Mucosa of rectum (tissue), 2 donors: Measurements from ENCODE around the gene GUCA2B.

ENCODE experiments used
- H3K27ac ChIP-seq, 2 donors: one replicate each; pipeline ENCODE4 v1.7.0; 2013; ENCODE audit warnings: inconsistent platforms in 2 of 2, low read depth in 2 of 2, low read length in 2 of 2
- H3K27me3 ChIP-seq, 2 donors: one replicate each; pipeline ENCODE4 v1.7.0; 2013; ENCODE audit warnings: low read length in 2 of 2; ENCODE audit not compliant: control insufficient read depth in 2 of 2, insufficient read depth in 2 of 2
- H3K36me3 ChIP-seq, 2 donors: one replicate each; pipeline ENCODE4 v1.7.0; 2013; ENCODE audit warnings: low read length in 2 of 2; ENCODE audit not compliant: control insufficient read depth in 2 of 2, insufficient read depth in 2 of 2
- H3K4me1 ChIP-seq, 2 donors: one replicate each; pipeline ENCODE4 v1.7.0; 2013; ENCODE audit warnings: low read length in 2 of 2, mild to moderate bottlenecking in 1 of 2; ENCODE audit not compliant: control insufficient read depth in 2 of 2, insufficient read depth in 2 of 2
- H3K4me3 ChIP-seq, 2 donors: one replicate each; pipeline ENCODE4 v1.7.0; 2013; ENCODE audit warnings: low read length in 2 of 2
- H3K9ac ChIP-seq, 2 donors: one replicate each; pipeline ENCODE4 v1.7.0; 2013; ENCODE audit warnings: low read length in 2 of 2, low read depth in 1 of 2, mild to moderate bottlenecking in 1 of 2
- H3K9me3 ChIP-seq, 2 donors: one replicate each; pipeline ENCODE4 v1.7.0; 2013; ENCODE audit warnings: low read length in 2 of 2; ENCODE audit not compliant: control insufficient read depth in 2 of 2
- donor health status: healthy.
- donor health status: Normal muscosa, but diverticular disease.

Gene GUCA2B

DNA sequence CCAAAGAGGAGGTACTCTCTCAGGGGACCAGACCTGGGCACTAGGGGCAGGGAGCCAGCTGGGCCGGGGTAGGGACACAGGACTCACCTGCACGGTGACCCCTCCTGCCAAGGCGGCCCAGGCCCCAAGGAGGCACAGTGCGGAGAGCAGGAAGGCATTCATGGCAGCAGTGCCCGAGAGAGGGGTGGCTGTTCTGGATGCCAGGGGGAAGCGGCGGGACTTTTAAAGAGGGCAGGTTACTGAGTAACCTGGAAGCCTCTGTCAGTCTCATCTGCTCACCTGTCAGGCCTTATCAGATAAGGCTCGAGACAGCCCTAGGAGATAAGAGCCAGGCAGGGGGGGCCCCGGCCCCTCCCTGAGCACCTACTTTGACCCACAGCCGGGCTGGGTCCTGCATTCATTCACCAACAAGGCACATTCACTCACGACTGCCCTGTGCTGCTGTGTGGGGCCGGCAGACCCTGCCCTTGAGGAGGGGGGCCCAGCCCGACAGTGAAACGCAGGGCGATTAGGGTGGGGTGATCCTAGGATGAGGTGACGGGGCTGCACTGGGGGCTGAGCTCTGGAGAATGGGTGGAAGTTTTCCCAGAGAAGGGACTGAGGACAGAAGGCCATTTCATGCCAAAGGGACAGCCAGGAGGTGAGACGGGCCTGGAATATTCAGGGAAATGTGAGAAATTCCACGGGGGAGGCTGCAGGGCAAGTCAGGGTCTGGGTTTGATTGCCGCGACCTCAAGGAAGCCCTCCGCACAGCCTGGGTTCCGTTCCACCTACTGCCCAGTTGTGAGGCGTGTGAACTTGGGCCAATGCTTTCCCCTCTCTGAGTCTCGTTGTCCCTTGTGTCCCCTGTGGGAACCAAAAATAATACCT is 11.6 kb downstream of the GUCA2B start, which contains the start of gene GUCA2A:
Gene GUCA2A, minus strand, starts transcription at position 195 of the 870 bp plus-strand sequence. Its CDS starts 33 bp downstream, at position 162.
- Histone ChIP-seq H3K4me3 (peak within 1 kb of the TSS; percentile 51 to 61), H3K36me3 (no peaks in the 10 kb centered on the region), H3K4me1 (peaks cover 29 to 50% of the 10 kb centered on the region in 2 donors), H3K27me3 (no peaks in the 10 kb centered on the region), H3K27ac (peak within 1 kb of the TSS; percentile 84 to 88), H3K9ac (peak within 1 kb of the TSS; percentile 52 to 76), H3K9me3 (peaks cover 0 to 2% of the 10 kb centered on the region in 2 donors)

DNA sequence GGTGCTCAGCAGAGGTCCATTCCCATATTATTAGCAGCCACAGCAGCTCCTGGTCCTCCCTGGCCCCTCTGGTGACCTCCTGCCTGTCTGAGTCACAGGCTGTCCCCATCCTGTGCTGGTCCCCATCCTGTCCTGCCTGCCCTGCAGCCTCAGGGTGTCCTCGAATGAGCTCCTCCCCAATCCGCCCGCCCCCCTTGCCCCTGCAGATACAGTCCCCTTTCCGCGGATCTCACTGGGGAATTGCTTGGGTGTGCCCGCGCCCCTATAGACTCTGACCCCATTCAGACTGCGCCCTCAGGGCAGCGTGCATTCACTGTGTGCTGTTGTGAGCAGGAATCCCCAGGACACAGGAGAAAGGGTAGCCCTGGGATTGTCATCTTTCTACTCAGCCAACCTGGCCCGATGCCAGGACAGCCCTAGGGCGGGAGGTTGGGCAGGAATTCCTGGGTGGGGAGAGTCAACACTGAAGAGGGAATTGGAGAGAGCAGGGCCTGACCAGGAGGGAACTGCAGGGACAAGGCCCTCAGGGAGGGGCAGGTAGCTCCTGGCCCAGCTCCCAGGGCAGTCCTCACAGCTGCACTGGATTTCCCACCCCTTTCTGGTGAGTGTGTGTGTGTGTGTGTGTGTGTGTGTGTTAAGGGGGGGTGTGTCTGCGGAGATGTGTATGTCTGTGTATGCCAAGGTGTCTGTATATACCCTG is 12.5 kb downstream of the GUCA2B start:
- Histone ChIP-seq H3K4me3 (peak overlapping the region; percentile 41 to 61), H3K36me3 (no peaks in the 10 kb centered on the region), H3K4me1 (peaks cover 38 to 56% of the 10 kb centered on the region in 2 donors), H3K27ac (peak overlapping the region; percentile 84 to 88), H3K9me3 (peaks cover 0 to 2% of the 10 kb centered on the region in 2 donors), H3K9ac (peak overlapping the region; percentile 47 to 68), H3K27me3 (no peaks in the 10 kb centered on the region)

DNA sequence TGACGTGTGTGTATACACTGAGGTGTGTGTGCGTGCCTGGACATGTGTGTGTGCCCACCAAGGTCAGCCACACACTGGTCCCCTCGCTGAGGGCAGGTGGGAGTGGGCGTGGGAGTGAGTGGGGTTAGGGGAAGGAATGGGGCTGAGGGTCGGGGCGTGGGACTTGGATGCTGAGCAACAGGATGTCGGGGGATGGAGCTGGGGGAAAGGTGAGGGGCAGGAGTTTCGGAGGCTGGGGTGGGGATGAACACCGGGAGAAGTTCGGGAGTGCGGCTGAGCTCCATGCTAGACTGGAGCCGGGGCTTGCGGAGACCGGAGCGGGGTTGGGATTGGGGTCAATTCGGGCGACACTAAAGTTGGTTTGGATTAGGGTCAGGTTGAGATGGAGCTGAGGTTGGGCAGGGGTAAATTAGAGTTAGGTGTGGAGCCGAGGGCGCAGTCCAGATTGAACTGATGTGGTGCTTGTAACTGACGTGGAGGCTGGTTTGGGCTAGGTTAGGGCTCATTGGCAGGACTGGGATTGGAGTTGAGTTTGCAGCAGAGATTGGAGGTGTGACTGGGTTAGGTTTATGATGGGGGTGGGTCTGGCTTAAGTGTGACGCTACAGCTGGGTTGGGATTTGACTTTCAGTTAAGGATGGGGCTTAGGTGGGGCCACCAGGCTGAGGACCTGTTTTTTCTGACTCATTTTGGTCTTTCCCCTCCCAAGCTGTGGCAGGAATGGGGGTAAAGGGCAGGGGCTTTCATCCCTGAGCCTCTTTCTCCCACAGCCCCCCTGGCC is 14.6 kb downstream of the GUCA2B start:
- H3K27ac ChIP-seq = peak overlapping the region; percentile 75 to 77
- H3K9me3 ChIP-seq = no peaks in the 10 kb centered on the region
- no peaks in the 10 kb centered on the region for H3K27me3 ChIP-seq
- peaks cover 54 to 72% of the 10 kb centered on the region in 2 donors for H3K4me1 ChIP-seq
- H3K36me3 ChIP-seq = no peaks in the 10 kb centered on the region
- H3K4me3 ChIP-seq = no peak overlapping the region
- H3K9ac ChIP-seq = no peak overlapping the region

DNA sequence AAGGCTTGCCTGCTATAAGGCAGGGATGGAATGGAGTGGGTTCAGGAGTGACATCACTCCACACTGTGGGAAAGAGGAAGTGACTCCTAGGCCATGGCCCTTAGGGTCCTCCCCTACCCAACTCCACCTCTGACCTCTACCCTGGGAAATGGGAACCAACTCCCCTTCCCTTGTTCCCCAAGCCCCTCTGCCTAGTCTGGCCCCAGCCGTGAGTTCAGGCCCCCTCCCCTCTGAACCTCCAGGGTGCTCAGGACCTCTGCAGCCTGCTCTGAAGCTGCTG is 15.1 kb downstream of the GUCA2B start:
- no peak overlapping the region for H3K4me3 ChIP-seq
- no peaks in the 10 kb centered on the region for H3K9me3 ChIP-seq
- H3K4me1 ChIP-seq = peaks cover 59 to 75% of the 10 kb centered on the region in 2 donors
- H3K27me3 ChIP-seq = no peaks in the 10 kb centered on the region
- H3K27ac ChIP-seq = peak overlapping the region; percentile 75 to 77
- peak overlapping the region in 1 of 2 donors; percentile 40 for H3K9ac ChIP-seq
- H3K36me3 ChIP-seq = no peaks in the 10 kb centered on the region

DNA sequence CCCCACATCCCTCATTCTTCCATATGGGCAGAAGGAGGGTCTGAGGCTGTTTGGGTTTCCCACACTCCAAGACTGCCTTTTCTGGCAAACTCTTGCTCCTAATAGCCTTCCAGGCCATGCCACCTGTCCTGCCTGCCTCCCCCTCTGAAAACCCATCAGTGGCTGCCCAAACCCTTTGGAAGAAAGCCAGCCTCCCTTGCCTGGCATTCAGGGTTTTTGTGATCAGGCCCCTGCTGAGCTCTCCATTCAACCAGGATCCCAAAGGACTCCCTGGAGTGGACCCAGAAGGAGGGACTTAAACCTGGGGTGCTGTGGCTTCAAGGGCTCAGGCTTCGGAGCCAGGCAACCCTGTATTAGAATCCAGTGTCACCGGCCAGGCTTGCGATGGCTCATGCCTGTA is 15.6 kb downstream of the GUCA2B start:
- Histone ChIP-seq H3K27me3 (no peaks in the 10 kb centered on the region), H3K4me3 (no peak overlapping the region), H3K4me1 (peaks cover 62 to 77% of the 10 kb centered on the region in 2 donors), H3K9ac (peak overlapping the region in 1 of 2 donors; percentile 40), H3K27ac (peak overlapping the region; percentile 75 to 77), H3K9me3 (no peaks in the 10 kb centered on the region), H3K36me3 (no peaks in the 10 kb centered on the region)

DNA sequence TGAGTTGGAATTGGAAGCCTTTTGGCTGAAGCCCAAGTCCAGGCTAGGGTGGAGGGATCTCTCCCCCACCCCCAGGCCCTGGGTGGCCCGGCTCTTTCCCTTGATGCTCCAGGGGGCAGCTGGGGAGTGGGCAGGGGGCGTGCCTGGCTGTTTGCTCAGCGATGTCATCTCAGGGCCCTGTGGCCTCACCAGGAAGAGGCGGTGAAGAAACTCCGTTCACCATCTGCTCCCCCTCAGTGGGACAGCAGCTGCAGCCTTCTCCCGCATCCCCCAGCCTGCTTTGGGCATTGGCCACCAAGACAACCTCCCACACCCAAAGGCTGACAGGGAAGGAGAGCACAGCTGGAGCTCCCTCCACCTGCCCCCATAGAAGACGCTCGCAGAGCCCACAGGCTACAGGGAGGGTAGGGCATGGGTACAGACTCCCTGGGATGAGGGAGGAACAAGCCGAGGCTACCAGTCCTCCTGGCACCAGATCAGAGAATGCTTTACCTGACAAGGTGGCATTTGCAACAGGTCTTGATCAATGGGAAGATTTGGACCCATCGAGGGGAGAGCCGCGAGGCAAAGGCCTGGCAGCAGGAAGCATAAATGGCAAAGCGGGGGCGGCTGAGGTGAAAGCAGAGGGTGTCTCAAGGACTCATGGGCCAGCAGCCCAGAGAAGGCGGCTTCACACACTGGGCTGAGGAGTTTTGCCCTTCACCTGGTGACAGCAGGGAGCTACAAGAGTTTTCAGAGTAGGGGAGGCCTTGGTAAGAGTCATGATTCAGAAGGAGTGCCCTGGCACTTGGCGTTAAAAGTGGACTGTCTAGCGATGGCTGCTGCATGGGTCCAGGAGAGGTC is 17.8 kb downstream of the GUCA2B start:
- no peaks in the 10 kb centered on the region for H3K9me3 ChIP-seq
- peak overlapping the region; percentile 75 to 88 for H3K27ac ChIP-seq
- peaks cover 47 to 58% of the 10 kb centered on the region in 2 donors for H3K4me1 ChIP-seq
- no peak overlapping the region for H3K4me3 ChIP-seq
- no peaks in the 10 kb centered on the region for H3K27me3 ChIP-seq
- peaks cover 0 to 3% of the 10 kb centered on the region in 2 donors for H3K36me3 ChIP-seq
- no peak overlapping the region for H3K9ac ChIP-seq

DNA sequence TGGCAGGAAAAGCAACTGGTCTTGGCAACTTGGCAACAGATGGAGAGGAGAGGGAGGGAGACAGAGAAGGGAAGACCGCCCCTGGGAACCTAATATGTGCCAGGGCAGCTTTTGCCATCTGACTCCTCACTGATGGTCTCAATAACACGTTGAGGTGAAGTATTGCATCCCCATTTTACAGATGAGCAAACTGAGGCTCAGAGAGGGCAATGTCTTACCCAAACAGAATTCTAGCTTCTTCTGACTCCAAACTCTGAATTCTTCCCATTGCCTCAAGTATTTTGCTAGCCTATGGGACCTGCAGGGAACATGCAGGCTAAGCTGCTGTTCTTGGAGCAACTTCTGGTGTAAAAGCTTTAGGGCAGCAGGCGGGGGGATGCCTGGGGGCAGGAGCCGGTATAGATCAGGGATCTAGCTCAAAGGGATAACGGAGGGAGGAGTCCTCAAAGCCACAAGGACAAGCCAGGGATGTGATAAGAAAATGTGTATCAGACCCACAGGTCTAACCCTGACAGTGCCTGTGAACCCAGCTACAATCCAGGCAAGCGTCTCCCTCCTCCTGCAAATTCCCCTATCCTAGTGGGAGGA is 18.6 kb downstream of the GUCA2B start:
- H3K4me3 ChIP-seq = no peak overlapping the region
- H3K27me3 ChIP-seq = no peaks in the 10 kb centered on the region

DNA sequence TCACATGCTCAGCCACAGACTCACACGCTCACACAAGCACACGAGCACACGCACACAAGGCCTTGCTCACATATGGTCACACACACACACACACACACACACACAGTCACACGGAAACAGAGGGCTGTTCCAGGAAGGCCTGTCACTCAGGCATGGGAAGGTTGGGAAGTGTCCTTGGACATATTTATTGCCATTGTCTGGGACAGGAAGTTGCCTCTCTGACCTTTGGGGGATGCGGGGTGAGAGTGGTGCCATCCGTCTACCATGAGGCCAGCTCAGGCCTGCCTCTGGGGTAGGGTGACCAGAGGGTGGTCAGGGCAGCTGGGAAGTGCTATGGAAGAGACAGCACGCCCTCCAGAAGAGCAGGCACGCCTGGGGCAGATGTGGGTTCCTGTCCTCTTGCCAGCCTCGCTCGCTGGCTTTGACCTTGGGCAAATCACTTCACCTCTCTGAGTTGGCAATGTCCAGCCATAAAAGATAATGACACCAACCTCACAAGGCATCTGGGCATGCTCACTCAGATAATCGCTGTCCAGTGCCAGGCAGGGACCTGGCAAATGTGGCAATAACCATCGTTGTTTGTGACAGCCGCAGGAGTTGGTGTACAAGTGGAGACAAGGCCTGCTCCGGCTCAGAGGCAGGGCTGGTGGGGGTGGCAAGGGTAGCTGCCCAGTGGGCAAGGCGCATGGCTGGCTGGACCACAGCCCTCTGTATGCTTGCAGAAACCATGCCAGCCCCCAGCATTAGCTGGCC is 19.3 kb downstream of the GUCA2B start:
- Histone ChIP-seq H3K27me3 (no peaks in the 10 kb centered on the region), H3K9me3 (no peaks in the 10 kb centered on the region), H3K36me3 (peaks cover 0 to 3% of the 10 kb centered on the region in 2 donors), H3K27ac (peak overlapping the region; percentile 79 to 88), H3K9ac (peak overlapping the region in 1 of 2 donors; percentile 18), H3K4me3 (no peak overlapping the region), H3K4me1 (peaks cover 41 to 52% of the 10 kb centered on the region in 2 donors)

More for the DNA sequence above, 18.6 kb downstream of the GUCA2B start:
- Histone ChIP-seq H3K36me3 (peaks cover 0 to 3% of the 10 kb centered on the region in 2 donors), H3K9me3 (no peaks in the 10 kb centered on the region), H3K4me1 (peaks cover 41 to 52% of the 10 kb centered on the region in 2 donors), H3K9ac (peak overlapping the region in 1 of 2 donors; percentile 18), H3K27ac (peak overlapping the region; percentile 79 to 88)
